KOPT-K1 (cell line): ENCODE measurements around the gene TAF10.

ENCODE experiments used
- H3K27ac ChIP-seq: fragments of 200-600 bp; sonication (generic); 2 replicates; pipeline ENCODE4 v1.5.1; 2016; ENCODE audit warnings: antibody characterized with exemption, mild to moderate bottlenecking, low read depth, low read length; ENCODE audit not compliant: poor library complexity, severe bottlenecking
- H3K36me3 ChIP-seq: fragments of 200-600 bp; sonication (generic); 2 replicates; pipeline ENCODE4 v1.5.1; 2017; ENCODE audit warnings: antibody characterized with exemption, mild to moderate bottlenecking, low read length, moderate library complexity; ENCODE audit not compliant: insufficient read depth
- H3K9me3 ChIP-seq: fragments of 200-600 bp; sonication (generic); 2 replicates; pipeline ENCODE4 v1.5.1; 2017; ENCODE audit warnings: antibody characterized with exemption, low read length, mild to moderate bottlenecking; ENCODE audit not compliant: insufficient read depth, poor library complexity, severe bottlenecking

The TAF10 gene

DNA sequence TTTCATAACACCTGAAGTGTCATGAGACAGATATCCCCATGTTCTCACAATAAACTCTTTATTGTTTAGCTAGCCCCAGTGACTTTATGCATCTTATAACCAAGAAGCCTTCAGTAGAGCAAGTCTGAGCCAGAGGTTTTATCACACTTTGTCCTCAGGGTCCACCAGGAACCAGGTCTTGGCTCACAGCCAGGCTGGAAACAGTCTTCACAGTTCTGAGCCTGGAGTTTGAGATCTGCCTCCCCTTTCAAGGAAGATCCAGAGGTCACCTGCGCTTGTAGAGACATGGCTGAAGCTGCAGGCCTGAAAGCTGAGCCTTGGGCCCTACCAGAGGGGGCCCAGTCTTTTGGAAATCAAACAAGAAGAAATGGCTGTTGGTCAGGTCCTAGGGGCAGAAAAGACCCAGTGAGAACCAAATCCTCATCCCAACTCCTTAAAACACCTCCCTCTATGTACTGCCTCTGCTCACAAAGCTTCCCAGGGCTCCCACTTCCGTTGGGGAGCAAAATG lies 12.1 kb downstream of the TAF10 start:
- Histone ChIP-seq H3K36me3 (peaks cover 72% of the 10 kb centered on the region), H3K27ac (no peak overlapping the region), H3K9me3 (no peaks in the 10 kb centered on the region)

DNA sequence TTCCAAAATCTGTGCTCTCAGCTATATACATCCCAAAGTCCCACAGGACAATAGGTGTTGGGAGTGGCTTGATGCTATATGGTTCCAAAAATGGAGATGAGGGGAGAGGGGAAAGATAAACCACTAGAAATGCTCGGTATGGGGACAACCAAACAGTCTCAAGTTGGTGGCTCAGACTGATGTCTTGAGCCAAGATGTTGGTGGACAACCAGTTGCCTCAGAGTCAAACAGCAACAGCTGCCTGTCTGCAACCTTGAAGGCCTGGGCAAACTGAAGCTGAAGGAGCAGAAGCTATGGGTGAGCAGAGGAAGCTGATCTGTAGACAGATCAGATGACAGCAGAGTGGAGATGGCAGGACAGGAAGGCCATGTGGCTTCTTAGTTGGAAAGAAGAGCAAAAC lies 12.6 kb downstream of the TAF10 start:
- Histone ChIP-seq H3K9me3 (no peaks in the 10 kb centered on the region), H3K27ac (no peak overlapping the region), H3K36me3 (peaks cover 76% of the 10 kb centered on the region)

DNA sequence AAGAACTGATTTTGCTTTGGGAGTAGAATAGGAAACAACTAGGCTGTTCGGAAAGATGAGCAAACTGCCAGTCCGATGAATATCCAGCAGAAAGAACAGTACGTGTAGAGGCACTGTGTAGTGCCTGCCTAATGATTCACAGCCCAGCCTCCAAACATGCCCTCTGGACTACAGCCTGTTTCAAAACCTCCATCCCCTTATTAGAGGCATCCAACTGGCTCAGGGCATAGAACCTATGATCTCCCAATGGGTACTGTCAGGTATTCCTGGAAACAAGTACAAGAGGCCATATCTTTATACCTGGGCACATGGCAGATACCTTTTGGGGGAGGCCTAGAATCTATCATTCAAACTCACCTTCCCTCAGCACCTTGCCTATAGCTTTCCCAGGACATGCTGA lies 13.5 kb downstream of the TAF10 start:
- peaks cover 83% of the 10 kb centered on the region for H3K36me3 ChIP-seq
- no peaks in the 10 kb centered on the region for H3K9me3 ChIP-seq
- H3K27ac ChIP-seq = no peak overlapping the region

- Histone ChIP-seq H3K9me3 (no peaks in the 10 kb centered on the region), H3K27ac (no peak overlapping the region), H3K36me3 (peaks cover 95% of the 10 kb centered on the region)
These were observed 15.7 kb downstream of the TAF10 start for GRCh38 chr11:6596239-6596877.

- H3K27ac ChIP-seq = no peak overlapping the region
- no peaks in the 10 kb centered on the region for H3K9me3 ChIP-seq
- peaks cover 75% of the 10 kb centered on the region for H3K36me3 ChIP-seq
These were observed 17.8 kb downstream of the TAF10 start for GRCh38 chr11:6594142-6594768.

DNA sequence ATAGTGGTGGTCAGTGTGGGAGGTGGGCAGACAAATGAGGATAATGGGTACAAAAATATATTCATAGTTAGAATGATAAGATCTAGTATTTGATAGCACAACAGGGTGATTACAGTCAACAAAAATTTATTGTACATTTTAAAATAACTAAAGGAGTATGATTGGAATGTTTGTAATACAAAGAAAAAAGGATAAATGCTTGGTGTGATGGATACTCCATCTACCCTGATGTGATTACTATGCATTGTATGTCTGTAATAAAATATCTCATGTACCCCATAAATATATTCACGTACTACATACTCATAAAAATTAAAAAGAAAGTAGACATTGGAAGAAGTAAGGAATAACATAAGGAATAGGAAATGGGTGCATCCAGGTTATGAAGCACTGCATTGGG lies 24.0 kb downstream of the TAF10 start:
- H3K36me3 ChIP-seq = peaks cover 18% of the 10 kb centered on the region; the same call in 1 of the 2 replicates
- peaks cover 20% of the 10 kb centered on the region for H3K9me3 ChIP-seq
- no peak overlapping the region for H3K27ac ChIP-seq

DNA sequence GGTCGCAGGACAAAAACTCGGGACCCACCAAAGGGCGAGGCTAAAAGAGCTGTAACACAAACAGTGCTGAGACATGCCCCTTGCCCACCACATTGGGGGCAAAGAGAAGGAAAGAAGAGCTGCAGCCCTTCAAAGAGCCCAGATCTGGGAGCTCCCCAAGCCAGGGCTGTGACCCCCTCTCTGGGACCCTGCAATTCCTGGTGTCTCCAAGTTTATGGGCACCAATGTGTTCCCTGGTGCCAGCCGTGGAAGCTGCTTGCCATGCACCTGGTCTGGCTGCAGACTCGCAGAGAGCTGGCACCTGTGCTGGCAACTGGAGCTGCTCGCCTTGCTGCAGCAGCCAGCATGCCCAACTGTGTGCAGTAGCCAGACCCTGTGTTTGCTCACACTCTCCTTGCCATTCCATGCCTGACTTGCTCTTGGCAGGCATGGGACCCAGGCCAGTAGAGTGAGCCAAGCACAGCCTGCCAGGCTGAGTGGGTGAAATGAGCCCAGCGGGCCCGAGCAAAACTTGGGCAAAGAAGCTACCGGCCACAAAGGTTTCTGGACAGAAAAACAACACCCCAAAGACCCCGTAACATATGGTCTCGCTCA lies 24.6 kb downstream of the TAF10 start:
- H3K36me3 ChIP-seq = peaks cover 12% of the 10 kb centered on the region; the same call in 1 of the 2 replicates
- peaks cover 20% of the 10 kb centered on the region for H3K9me3 ChIP-seq
- H3K27ac ChIP-seq = no peak overlapping the region

DNA sequence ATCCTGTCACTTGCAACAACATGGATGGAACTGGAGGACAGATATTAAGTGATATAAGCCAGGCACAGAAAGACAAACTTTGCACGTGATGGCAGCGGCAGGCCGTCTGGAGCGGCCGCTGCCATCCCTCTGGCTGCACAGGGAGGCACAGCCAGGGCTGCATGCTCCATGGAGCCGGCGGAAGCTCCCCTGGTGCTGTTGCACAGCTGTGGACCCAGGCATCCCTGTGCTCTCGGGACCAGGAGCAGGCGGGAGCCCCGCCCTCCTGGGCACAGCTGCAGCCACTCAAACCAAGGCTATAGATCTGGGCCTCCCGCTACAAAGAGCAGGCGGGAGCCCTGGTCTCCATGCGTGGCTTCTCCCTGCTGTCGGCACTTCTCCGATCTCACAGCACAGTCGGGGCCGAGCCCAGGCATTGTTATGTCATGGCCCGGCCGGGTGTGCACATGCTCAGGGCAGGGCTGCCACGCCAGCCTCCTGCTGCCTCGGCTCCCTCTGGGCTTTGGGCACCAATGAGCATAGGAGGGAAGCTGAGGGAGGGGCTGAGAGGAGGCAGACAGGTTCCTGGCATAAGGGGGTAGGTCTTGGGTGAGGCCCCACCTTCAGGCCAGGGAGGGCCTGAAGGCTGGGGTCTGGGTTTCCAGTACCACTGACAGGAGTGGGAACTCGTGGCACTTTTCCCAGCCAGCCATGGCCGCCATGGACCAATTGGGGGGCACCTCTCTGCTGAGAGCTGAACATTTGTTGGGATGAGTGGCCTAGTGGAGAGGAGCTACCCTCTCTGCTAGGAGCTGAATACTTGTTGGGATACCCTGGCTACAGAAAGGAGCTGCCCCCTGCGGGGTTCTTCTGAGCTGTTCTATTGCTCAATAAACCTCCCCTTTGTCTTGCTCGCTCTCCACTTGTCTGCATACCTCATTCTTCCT lies 25.3 kb downstream of the TAF10 start:
- Histone ChIP-seq H3K9me3 (peaks cover 20% of the 10 kb centered on the region), H3K36me3 (peaks cover 5% of the 10 kb centered on the region; the same call in 1 of the 2 replicates), H3K27ac (no peak overlapping the region)

DNA sequence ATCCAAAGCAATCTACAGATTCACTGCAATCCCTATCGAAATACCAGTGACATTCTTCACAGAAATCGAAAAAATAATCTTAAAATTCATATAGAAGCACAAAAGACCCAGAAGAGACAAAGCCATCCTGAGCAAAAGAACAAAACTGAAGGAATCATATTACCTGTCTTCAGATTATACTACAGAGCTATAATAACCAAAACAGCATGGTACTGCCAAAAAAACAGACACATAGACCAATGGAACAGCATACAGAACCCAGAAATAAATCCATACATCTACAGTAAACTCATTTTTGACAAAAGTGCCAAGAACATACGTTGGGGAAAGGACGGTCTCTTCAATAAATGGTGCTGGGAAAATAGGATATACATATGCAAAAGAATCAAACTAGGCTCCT lies 27.5 kb downstream of the TAF10 start:
- peaks cover 20% of the 10 kb centered on the region for H3K9me3 ChIP-seq
- H3K36me3 ChIP-seq = no peaks in the 10 kb centered on the region
- no peak overlapping the region for H3K27ac ChIP-seq

DNA sequence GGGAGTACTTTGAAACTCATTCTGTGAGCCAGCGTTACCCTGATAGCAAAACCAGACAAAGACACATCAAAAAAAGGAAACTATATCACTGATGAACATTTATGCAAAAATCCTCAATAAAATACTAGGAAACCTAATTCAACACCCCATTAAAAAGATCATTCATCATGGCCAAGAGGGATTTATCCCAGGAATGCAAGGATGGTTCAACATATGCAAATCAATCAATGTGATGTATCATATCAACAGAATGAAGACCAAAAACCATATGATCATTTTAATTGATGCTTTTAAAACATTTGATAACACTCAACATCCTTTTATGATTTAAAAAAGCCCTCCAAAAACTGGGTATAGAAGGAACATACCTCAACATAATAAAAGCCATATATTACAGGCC lies 28.4 kb downstream of the TAF10 start:
- no peaks in the 10 kb centered on the region for H3K36me3 ChIP-seq
- no peak overlapping the region for H3K27ac ChIP-seq
- H3K9me3 ChIP-seq = peaks cover 20% of the 10 kb centered on the region

- Histone ChIP-seq H3K9me3 (peaks cover 16% of the 10 kb centered on the region), H3K36me3 (no peaks in the 10 kb centered on the region)
These were observed 32.3 kb downstream of the TAF10 start for GRCh38 chr11:6579681-6580080.

GRCh38 chr11:6578134-6578533 lies 33.9 kb downstream of the TAF10 start:
- Histone ChIP-seq H3K36me3 (no peaks in the 10 kb centered on the region), H3K27ac (no peak overlapping the region), H3K9me3 (peaks cover under 1% of the 10 kb centered on the region)

More at GRCh38 chr11:6579681-6580080, 32.3 kb downstream of the TAF10 start:
- H3K27ac ChIP-seq = no peak overlapping the region

DNA sequence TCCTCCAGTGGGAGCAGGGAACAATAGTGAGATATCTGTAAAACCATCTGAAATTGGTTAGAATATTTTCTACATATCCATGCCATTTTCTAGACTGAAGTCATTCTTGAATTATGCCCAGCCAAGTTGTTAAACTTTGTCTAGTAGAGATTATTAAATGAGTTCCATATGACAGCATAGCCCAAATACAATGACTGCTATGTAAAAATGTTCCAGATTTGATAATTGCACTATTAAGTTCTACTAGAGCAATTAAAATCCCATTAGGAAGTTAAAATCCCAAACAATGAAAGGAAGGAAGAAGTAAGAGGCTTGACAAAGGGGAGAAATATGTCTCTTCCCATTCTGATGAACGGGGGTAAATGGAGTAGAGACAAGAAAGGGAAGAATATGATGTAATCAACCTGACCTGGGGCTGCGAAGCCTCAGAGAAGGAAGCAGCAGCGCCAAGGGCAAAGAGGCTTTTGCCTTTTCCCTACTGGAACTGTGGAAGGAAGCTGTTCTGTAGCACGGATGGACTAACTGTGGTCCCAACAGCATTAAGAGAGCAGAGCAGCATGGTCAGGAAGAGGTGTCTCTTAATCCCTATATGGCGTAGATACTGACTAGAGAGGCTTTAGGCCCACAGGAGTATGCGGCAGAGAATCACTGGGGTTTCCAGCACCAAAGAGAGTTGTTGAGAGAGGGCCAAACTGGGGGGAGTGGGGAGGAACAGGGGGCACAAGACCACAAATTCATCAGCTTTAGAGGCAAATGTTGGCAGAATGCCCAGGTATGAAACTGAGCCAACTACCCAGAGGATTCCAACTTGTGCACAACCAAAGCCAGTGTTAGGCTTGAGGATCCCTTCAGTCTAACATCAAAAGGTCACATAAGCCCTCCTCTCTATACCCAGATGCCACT lies 35.3 kb downstream of the TAF10 start:
- Histone ChIP-seq H3K36me3 (no peaks in the 10 kb centered on the region), H3K27ac (no peak overlapping the region), H3K9me3 (no peaks in the 10 kb centered on the region)
